ENCODE measurements around the gene DRG2. TPM values are rescaled to one million over a fixed set of nuclear protein-coding genes. Genes with fewer than 3 reads are reported as not detected.

DRG2 gene
- polyA plus RNA-seq, 1 donor from 2014 or later: 40.6 TPM

DNA sequence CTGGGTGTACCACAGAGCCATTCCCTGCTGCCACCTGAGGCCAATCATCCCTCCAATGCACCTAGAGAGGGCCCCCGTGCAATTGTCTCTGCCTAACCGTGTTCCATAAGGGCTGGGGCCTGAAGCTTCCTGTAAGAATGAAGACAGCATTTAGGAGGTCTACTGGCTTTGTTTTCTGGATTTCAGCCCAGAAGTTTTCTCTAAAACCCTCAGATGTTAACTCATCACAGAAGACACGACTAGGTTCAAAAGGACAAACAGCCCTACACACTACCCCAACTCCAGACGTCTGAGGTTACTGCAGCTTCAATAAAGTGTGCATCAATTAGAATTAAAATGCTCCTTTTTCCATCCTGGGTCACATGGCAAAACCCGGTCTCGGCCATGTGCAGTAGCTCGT, 10.8 kb upstream of the DRG2 start:
- Histone ChIP-seq H3K4me3 (ENCODE audit: low read length) (no peak overlapping the region), H3K9ac (ENCODE audit: low read length) (no peak overlapping the region), H3K79me2 (replicated peaks; ENCODE audit: insufficient read depth, low read length) (no peaks in the 10 kb centered on the region), H3K4me2 (ENCODE audit: low read length) (no peak overlapping the region), H3K9me3 (ENCODE audit: low read length) (no peaks in the 10 kb centered on the region), H3K27ac (ENCODE audit: low read length) (no peak overlapping the region), H3K9me2 (ENCODE audit: insufficient read depth, low read length) (no peaks in the 10 kb centered on the region), H3K27me3 (ENCODE audit: insufficient read depth, low read depth, low read length) (no peaks in the 10 kb centered on the region), H2AFZ (ENCODE audit: low read depth, low read length) (no peak overlapping the region), H4K20me1 (ENCODE audit: insufficient read depth) (no peaks in the 10 kb centered on the region), H3F3A (ENCODE audit: insufficient read depth, low read length, poor library complexity, severe bottlenecking) (no peaks in the 10 kb centered on the region), H3K36me3 (ENCODE audit: insufficient read depth, low read length) (no peaks in the 10 kb centered on the region)
- no peak for TF ChIP-seq EZH2 (IDR thresholded peaks at IDR 0.05; ENCODE audit: borderline replicate concordance, insufficient read depth, low read length, poor library complexity, severe bottlenecking)
- TF ChIP-seq TAF1 (IDR thresholded peaks at IDR 0.05; ENCODE audit: low read depth): no peak
- no peak for TF ChIP-seq MXI1 (conservative IDR thresholded peaks at IDR 0.05; ENCODE audit: poor library complexity, severe bottlenecking)
- no peak for TF ChIP-seq SMC3 (conservative IDR thresholded peaks at IDR 0.05; ENCODE audit: poor library complexity)
- TF ChIP-seq EP300 (conservative IDR thresholded peaks at IDR 0.05; ENCODE audit: poor library complexity, severe bottlenecking): no peak
- TF ChIP-seq POLR2AphosphoS5 (IDR thresholded peaks at IDR 0.05): no peak
- TF ChIP-seq, protein P1, sequence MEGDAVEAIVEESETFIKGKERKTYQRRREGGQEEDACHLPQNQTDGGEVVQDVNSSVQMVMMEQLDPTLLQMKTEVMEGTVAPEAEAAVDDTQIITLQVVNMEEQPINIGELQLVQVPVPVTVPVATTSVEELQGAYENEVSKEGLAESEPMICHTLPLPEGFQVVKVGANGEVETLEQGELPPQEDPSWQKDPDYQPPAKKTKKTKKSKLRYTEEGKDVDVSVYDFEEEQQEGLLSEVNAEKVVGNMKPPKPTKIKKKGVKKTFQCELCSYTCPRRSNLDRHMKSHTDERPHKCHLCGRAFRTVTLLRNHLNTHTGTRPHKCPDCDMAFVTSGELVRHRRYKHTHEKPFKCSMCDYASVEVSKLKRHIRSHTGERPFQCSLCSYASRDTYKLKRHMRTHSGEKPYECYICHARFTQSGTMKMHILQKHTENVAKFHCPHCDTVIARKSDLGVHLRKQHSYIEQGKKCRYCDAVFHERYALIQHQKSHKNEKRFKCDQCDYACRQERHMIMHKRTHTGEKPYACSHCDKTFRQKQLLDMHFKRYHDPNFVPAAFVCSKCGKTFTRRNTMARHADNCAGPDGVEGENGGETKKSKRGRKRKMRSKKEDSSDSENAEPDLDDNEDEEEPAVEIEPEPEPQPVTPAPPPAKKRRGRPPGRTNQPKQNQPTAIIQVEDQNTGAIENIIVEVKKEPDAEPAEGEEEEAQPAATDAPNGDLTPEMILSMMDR (IDR thresholded peaks at IDR 0.05; ENCODE audit: poor library complexity, severe bottlenecking): no peak
- TF ChIP-seq RAD21 (conservative IDR thresholded peaks at IDR 0.05): no peak
- TF ChIP-seq, protein P2, sequence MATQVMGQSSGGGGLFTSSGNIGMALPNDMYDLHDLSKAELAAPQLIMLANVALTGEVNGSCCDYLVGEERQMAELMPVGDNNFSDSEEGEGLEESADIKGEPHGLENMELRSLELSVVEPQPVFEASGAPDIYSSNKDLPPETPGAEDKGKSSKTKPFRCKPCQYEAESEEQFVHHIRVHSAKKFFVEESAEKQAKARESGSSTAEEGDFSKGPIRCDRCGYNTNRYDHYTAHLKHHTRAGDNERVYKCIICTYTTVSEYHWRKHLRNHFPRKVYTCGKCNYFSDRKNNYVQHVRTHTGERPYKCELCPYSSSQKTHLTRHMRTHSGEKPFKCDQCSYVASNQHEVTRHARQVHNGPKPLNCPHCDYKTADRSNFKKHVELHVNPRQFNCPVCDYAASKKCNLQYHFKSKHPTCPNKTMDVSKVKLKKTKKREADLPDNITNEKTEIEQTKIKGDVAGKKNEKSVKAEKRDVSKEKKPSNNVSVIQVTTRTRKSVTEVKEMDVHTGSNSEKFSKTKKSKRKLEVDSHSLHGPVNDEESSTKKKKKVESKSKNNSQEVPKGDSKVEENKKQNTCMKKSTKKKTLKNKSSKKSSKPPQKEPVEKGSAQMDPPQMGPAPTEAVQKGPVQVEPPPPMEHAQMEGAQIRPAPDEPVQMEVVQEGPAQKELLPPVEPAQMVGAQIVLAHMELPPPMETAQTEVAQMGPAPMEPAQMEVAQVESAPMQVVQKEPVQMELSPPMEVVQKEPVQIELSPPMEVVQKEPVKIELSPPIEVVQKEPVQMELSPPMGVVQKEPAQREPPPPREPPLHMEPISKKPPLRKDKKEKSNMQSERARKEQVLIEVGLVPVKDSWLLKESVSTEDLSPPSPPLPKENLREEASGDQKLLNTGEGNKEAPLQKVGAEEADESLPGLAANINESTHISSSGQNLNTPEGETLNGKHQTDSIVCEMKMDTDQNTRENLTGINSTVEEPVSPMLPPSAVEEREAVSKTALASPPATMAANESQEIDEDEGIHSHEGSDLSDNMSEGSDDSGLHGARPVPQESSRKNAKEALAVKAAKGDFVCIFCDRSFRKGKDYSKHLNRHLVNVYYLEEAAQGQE (IDR thresholded peaks at IDR 0.05; ENCODE audit: borderline replicate concordance): no peak

DNA sequence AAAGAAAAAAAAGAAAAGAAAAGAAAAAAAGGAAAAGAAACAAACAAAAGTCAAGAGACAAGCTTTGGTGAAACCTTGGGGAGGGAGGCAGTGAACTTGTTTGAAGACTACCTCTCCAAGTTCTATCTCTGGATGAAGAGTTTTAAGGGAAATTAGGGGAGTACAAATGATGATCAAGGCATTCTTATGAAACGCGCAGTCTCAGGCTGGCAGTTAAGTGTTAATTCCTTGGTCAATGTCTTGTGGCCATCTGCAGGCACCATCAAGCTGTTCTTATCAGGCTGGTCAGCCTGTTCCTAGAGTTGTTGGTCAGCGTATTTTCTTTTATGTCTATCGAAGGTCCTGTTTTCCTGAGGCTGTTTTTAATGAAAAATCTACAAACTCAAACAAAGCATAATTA, 8.2 kb upstream of the DRG2 start:
- H4K20me1 ChIP-seq (ENCODE audit: insufficient read depth): no peaks in the 10 kb centered on the region
- H3F3A ChIP-seq (ENCODE audit: insufficient read depth, low read length, poor library complexity, severe bottlenecking): no peaks in the 10 kb centered on the region
- no peaks in the 10 kb centered on the region for H3K9me2 ChIP-seq (ENCODE audit: insufficient read depth, low read length)
- TF ChIP-seq, protein P2 (IDR thresholded peaks at IDR 0.05; ENCODE audit: borderline replicate concordance): no peak
- TF ChIP-seq SMC3 (conservative IDR thresholded peaks at IDR 0.05; ENCODE audit: poor library complexity): no peak
- TF ChIP-seq RAD21 (conservative IDR thresholded peaks at IDR 0.05): no peak
- TF ChIP-seq MXI1 (conservative IDR thresholded peaks at IDR 0.05; ENCODE audit: poor library complexity, severe bottlenecking): no peak
- no peak for TF ChIP-seq POLR2AphosphoS5 (IDR thresholded peaks at IDR 0.05)
- no peak for TF ChIP-seq EP300 (conservative IDR thresholded peaks at IDR 0.05; ENCODE audit: poor library complexity, severe bottlenecking)
- TF ChIP-seq TAF1 (IDR thresholded peaks at IDR 0.05; ENCODE audit: low read depth): no peak
- TF ChIP-seq, protein P1 (IDR thresholded peaks at IDR 0.05; ENCODE audit: poor library complexity, severe bottlenecking): no peak
- TF ChIP-seq EZH2 (IDR thresholded peaks at IDR 0.05; ENCODE audit: borderline replicate concordance, insufficient read depth, low read length, poor library complexity, severe bottlenecking): no peak
- H2AFZ ChIP-seq (ENCODE audit: low read depth, low read length): no peak overlapping the region
- no peaks in the 10 kb centered on the region for H3K27me3 ChIP-seq (ENCODE audit: insufficient read depth, low read depth, low read length)
- no peak overlapping the region for H3K27ac ChIP-seq (ENCODE audit: low read length)
- no peak overlapping the region for H3K4me2 ChIP-seq (ENCODE audit: low read length)
- H3K4me3 ChIP-seq (ENCODE audit: low read length): no peak overlapping the region
- no peaks in the 10 kb centered on the region for H3K79me2 ChIP-seq (replicated peaks; ENCODE audit: insufficient read depth, low read length)
- no peaks in the 10 kb centered on the region for H3K36me3 ChIP-seq (ENCODE audit: insufficient read depth, low read length)
- H3K9me3 ChIP-seq (ENCODE audit: low read length): no peaks in the 10 kb centered on the region
- H3K9ac ChIP-seq (ENCODE audit: low read length): no peak overlapping the region

Measured in neural cell (in vitro differentiated cells).